ENCODE results near the gene IFITM5.

GRCh38 chr11:293271-293851 is 6.0 kb downstream of the IFITM5 start:
- TF ChIP-seq, protein P1, sequence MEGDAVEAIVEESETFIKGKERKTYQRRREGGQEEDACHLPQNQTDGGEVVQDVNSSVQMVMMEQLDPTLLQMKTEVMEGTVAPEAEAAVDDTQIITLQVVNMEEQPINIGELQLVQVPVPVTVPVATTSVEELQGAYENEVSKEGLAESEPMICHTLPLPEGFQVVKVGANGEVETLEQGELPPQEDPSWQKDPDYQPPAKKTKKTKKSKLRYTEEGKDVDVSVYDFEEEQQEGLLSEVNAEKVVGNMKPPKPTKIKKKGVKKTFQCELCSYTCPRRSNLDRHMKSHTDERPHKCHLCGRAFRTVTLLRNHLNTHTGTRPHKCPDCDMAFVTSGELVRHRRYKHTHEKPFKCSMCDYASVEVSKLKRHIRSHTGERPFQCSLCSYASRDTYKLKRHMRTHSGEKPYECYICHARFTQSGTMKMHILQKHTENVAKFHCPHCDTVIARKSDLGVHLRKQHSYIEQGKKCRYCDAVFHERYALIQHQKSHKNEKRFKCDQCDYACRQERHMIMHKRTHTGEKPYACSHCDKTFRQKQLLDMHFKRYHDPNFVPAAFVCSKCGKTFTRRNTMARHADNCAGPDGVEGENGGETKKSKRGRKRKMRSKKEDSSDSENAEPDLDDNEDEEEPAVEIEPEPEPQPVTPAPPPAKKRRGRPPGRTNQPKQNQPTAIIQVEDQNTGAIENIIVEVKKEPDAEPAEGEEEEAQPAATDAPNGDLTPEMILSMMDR (IDR thresholded peaks at IDR 0.05; ENCODE audit: low read depth, low read length) = no peak
- no peak for TF ChIP-seq EZH2phosphoT487 (IDR thresholded peaks at IDR 0.05; ENCODE audit: low read depth)
